Activated CD8-positive, alpha-beta memory T cell treated with anti-CD3 and anti-CD28 coated beads for 24 hours (primary cell): ENCODE measurements around the gene GATAD2B.
A peak's percentile ranks its signal among the peaks of the same experiment; 100 is the strongest.

ENCODE experiments used
- DNase-seq: peaks from one replicate; pipeline ENCODE4 v3.0.0-alpha.2; 2020

The GATAD2B gene

DNA sequence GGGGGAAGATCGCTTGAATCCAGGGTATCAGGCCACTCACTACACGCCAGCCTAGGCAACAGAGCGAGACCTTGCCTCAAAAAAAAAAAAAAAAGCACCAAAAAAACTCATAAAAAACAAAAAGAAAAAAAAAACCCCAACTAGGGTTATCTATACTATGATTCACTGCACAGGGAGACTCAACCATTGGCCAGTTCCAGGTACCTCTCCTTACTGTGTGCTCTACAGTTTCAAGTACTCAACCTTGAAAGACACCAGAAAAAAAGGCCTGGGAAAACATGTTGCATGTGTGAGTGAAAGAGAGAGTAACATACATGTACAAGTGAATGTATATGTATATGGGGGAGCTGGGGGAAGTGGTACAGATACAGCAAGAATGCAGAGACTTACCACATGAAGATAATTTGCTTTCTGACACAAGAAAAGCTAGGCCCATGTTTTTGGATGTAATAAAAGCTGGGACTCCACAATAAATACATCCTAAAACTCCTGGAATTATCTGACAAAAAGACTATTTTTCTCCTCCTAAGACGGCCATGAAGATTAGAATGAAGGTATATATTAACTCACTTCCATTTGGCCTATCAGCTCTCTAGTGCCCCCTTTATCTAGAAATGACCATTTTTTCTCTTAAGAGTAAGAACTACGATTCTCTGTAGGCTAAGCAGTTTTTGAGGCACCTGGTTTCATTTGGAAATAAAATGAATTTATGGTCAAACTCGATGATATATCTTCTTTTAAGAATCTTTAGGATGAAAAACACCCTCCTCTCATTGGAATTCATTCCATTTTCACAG, 95.4 kb downstream of the GATAD2B start:
- no peak for DNase-seq

DNA sequence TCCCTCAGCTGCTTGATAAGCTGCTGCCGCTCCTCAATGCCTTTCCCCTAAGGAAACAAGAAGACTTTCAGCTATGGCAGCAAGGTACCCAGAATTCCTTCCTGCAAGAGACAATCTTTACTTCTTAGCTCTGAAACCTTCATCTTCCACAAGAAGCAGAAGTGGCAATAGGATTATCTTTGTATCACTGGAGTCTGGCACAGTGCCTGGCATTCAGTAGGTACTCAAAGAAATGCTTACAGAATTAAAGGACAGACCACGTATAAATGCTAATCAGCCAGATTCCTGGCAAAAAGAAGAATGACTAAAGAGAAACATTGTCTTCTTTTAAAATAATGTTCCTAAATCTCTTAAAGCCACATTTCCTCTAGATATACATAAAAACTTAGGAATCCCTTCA, 103.9 kb downstream of the GATAD2B start:
- DNase-seq, result no peak

DNA sequence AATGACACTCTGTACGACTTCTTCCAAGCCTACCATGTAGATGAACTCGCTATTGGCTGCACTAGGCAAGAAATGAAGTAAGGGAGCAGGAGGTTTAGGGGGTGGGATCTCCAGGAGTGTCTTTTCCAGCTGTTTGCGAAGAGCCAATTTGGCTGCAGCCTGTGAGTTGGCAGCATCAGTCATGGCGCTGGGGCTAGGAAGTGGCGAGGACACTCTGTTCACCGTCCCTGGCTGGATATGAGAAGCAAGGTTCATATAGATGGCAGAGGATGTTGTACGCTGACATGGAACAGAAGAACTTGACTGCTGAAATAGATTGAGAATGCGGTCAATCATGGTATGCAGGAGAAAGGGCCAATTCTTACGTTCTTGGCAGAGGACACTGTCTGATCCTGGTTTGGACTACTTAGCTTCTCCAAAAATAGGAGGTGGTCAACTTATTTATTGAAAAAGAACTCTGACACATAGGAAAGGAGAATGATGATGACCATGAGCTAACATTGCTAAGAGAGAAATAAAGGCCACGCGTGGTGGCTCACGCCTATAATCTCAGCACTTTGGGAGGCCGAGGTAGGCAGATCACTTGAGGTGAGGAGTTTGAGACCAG, 106.4 kb downstream of the GATAD2B start:
- no peak for DNase-seq

GRCh38 chr1:153805886-153806719, 116.7 kb downstream of the GATAD2B start:
- DNase-seq, result peak; percentile 57

GRCh38 chr1:153805042-153805745, 117.6 kb downstream of the GATAD2B start:
- DNase-seq, result peak; percentile 74

DNA sequence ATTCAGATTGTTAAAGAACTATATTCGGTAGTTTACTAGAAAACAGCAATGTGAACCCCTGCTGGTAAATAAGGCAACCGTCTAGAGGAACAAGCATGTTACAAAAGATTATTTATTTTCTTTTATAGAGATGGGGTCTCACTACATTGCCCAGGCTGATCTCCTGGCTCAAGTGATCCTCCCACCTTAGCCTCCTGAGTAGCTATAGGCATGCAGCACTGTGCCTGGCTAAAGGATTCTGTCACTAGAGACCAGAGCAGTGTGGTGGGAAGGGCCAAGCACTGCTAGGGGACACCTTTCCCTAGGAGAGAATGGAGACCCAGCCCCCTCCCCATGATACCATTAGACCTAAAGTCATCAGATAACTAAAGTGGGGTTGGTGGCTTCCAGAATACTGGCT, 118.7 kb downstream of the GATAD2B start:
- peak; percentile 51 for DNase-seq

DNA sequence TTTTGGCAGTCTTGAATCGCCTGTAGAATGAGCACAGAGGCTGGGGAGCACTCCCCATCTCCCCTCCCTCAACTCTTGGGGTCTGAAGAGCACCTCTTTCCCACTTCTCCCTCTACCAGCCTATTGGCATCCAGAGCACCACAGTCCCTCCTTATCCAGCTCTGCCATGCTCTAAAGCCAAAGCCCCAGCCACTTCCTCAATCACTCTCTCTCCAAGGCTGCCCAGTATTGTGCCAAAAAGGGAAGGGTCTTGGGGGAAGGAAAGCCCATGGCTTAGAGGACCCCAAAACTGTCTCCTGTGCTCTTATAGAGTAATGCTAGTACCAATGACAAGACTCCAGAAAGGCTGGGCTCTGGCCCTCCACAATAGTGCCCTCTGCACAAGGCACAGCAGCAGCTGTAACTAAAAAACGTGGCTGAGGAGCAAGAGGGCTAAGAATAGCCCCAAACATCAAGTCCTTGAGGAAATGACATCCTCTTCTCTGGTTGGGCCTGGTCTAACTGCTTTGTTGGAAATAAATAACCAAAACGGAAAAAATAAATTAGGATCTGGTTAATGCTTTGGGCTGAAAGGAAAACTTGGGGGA, 119.2 kb downstream of the GATAD2B start:
- DNase-seq, result peak; percentile 40

DNA sequence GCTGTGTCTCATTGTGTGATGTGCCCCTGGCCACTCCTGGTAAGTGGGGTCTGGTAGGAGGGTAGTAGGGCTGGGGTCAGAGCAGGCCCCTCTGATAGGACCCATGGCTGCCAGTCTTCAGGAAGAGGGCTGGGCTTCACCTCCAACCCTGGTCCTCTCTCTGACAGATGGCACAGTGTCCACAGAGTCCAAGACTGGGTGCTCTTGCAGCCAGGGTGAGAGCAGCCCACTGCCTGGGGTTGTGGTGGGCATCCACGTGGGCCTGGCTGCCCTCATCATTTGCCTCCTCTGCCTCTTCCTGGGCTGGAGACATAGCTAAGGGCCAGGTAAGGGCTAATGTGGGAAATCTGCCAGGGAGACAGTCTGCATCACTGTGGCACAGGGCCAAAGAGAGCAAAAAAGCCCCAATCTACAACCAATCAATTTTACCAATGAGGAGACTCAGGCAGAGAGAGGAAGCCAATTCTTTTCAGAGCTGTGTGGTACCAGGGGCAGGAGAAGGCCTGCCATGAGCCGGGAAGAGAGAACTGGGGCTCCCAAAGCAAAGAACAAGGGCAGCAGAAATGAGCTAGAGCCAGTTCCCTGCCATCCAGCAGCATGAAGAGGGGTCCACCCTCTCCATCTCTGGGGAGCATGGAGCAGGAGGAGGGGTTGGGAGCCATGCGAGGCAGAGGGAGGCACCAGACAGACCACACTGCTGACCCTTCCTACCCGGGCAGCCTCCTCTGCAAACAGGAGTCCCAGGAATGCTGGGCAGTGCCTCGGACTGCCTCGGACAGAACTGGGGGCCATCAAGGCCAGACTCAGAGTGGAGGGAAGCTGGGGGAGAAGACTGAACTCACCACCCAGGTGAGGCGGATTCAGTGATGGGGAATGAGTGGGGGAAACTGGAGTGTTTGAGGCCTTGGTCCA, 120.7 kb downstream of the GATAD2B start:
- DNase-seq, result no peak

DNA sequence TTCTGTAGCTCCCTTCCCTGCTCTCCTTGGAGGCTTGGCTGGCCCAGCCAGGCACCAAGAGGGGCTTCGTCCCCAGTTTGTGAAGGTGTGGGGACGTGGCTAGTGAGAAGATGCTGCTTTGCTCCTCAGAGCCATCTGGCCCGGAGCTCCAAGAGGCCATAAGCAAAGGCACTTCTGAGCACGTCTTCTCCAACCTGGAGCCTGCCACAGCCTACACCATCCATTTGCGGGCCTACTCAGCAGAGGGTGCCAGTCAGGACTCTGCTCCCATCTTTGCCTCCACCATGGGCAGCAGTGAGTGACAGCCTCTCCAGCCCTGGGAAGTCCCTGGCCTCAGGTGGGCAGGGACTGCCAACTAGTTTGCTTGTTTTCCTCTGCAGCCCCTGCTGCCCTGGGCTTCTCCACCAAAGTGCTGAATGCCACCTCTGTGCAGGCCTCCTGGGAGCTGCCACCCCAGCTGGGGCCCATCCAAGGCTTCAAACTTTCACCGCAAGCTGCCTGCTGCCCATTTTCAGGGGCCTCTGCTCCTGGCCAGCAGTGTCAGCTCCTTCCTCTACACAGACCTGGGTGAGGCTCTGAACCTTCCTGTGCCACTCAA, 121.6 kb downstream of the GATAD2B start:
- DNase-seq, result no peak

DNA sequence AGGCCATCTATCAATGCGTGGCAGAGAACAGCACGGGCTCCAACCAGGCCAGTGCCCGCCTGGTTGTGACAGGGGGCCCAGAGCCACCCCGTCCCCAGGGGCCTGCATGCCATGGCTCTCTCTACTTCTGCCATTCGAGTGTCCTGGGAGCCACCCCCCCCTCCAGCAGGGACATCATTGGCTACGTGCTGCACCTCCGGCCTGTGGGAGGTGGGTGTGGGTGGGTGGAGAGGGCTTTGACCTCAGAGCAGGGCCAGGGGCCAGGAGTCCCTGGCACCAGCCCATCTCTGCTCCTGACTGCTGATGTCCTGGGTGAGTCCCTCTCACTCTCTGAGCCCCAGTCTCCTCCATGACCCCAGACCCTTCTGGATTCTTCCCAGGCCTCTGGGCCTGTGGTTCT, 122.3 kb downstream of the GATAD2B start:
- DNase-seq, result no peak

DNA sequence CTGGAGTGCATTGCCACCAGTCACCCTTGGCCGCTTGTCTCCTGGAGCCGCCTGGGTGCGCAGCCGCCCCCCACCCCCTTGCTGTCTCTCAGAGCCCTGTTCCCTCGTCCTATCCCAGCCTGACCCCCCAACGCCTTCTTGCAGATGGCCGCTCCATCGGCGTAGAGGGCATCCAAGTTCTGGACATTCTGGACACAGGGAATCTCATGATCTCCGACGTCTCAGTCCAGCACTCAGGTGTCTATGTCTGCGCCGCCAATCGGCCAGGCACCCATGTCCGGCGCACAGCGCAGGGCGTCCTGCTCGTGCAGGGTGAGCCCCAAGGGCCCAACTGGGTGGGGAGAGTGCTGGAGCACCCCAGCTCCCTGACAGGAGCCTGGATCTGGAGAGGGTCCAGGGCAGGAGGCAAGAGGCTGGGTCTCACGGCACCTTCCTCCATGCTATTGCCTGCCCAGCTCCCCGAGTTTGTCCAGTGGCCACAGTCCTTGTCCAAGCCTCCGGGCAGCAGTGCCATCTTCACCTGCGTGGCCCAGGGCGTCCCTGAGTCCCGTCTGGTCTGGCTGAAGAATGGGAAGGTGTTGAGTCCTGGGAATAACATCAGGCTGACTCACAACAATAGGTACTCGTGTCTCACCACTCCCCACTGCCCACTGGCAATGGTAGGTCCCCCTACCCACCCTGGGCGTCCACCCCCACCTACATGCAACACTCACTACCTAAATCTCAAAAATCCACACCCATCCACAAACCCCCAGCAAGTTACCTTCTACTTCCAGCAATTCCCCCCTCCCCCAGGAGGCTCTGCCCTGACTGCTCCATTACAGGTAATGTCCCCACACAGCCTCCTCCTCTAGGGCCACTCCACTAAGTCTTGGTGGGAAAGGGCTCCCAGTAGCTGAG, 123.0 kb downstream of the GATAD2B start:
- no peak for DNase-seq

DNA sequence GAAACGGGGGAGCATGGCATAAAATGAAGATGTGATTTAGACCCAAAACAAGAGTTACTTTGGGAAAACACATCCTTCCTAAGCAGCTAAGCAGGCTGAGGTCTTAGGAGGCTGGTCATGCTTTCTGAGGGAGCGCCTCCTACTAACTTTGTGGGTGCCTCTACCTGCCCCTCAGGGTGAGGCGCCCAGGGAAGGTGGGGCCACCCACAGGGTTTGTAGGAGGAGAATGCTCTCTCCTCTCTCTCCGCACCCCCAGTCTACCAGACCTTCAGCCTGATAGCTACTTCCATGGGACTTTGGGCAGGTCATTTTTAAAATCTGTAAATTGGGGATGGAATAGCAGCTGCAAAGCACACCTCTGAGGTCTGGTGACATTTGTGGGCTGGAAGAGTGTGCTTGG, 123.8 kb downstream of the GATAD2B start:
- no peak for DNase-seq

GRCh38 chr1:153798468-153798780, 124.3 kb downstream of the GATAD2B start:
- DNase-seq, result no peak

DNA sequence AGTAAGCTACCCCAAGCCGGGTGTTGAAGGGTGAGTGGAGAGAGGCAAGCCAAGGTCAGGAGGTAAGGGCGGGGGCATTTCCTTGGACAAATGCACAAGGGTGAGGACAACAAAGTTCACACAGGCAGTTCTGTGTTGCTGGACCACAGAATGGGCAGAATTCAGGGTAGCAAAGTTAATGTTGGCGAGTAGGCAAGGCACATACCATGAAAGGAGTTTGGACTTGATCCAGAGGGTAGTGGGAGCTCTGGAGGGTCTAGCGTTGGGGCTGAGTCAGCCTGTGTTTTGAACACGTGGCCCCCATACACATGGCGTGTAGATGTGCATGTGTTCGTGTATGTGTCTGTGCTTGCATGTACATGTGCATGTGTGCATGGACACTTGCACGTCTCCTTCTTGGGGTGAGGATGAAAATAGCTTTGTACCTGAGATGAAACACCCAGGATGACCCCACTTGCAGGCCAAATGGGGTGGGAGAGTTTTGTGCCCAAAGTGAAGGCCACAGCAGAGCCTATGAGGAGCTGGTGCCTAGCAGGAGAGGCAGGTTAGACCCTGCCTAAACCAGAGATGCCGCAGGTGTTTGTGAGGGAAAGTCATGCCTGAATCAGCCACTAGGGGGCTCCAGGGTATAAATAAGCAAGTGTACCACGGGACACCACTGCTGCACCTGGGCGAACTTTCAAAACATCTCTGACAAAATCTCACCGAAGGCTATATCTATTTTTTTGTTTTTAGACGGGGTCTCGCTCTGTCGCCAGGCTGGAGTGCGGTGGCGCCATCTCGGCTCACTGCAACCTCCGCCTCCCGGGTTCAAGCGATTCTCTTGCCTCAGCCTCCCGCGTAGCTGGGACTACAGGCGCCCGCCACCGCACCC, 125.7 kb downstream of the GATAD2B start:
- DNase-seq, result peak; percentile 91

- DNase-seq, result no peak
Observed at GRCh38 chr1:153795934-153796785, 126.6 kb downstream of the GATAD2B start.

DNA sequence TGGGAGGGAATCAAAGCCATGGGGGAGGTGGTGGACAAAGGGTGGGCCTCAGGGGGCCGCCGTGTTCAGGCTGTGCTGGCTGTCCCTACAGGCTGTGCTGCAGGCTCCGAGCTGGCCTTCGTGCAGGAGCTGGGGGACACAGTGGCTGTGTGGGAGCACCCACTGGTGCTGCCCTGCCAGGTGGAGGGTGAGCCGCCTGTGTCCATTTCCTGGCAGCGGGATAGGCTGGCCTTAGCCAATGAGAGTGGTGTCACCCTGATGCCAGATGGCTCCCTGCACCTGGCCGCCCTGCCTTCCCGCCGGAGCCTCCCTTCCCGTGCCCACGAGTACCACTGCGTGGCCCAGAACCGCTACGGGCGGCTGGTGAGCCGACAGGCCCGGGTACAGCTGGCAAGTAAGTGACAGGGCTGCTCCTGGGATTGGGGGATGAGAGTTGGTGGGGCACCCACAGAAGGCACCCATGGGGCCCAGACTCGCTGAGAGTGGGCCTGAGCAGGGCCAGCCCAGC, 127.4 kb downstream of the GATAD2B start:
- no peak for DNase-seq

DNA sequence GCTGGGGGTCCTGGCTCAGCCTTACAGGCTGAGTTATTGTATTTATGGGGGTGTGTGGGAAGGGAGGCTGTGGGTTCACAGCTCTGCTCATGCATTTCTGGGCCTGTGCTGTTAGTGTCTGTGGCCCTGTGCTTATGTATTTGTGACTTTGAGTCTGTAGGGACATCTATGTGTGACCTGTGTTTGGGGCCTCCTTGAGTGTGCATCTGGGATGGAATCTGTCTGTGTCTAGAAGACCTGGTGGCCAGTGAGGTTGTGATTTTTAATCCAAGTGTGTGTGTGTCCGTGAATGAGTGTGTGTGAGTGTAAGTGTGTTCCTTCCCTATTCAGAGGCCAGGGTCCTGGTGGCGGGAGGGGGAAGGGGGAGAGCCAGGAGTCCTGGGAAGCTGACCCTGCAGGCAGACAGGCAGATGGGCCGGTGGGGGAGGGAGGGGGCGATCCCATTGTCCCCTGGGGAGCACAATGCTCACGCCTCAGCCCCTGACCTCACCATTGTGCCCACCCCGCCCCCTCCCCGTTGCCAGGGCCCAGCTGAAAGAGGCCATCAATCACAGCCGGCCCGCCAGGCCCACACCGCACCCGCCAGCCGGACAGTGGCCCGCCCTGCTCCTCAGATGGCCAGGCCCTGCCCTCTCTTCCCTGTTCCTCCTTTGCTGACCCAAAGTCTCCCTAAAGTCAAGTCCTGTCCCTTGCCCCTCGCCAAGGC, 128.0 kb downstream of the GATAD2B start:
- DNase-seq, result no peak
